Activated CD4-positive, alpha-beta T cell treated with anti-CD3 and anti-CD28 coated beads, Interleukin-10, Interleukin-2, amounts not matched to agents 100 ng/mL and 50 ng/mL, durations not matched to agents 16 hours and 8 hours (primary cell): ENCODE measurements around the gene MELTF.

Experiments
- DNase-seq: peaks from one replicate; pipeline ENCODE4 v3.0.0-alpha.2; 2020

Gene MELTF

GRCh38 chr3:197026481-197026866, 3.1 kb downstream of the MELTF start:
- DNase-seq = no peak

GRCh38 chr3:197025736-197026480, 3.7 kb downstream of the MELTF start:
- no peak for DNase-seq

- DNase-seq = no peak
Observed at GRCh38 chr3:197024881-197025735, 4.5 kb downstream of the MELTF start.

- no peak for DNase-seq
Observed at GRCh38 chr3:197023998-197024651, 5.5 kb downstream of the MELTF start.

GRCh38 chr3:197023241-197023997, 6.2 kb downstream of the MELTF start:
- no peak for DNase-seq

GRCh38 chr3:197022405-197023231, 7.0 kb downstream of the MELTF start:
- no peak for DNase-seq

- no peak for DNase-seq
Observed at GRCh38 chr3:197021729-197022404, 7.8 kb downstream of the MELTF start.

GRCh38 chr3:197021231-197021630, 8.4 kb downstream of the MELTF start:
- DNase-seq = no peak

GRCh38 chr3:197019535-197019934, 10.1 kb downstream of the MELTF start:
- DNase-seq = no peak

- no peak for DNase-seq
Observed at GRCh38 chr3:197019021-197019420, 10.6 kb downstream of the MELTF start.

- DNase-seq = no peak
Observed at GRCh38 chr3:197017003-197017402, 12.6 kb downstream of the MELTF start.

- DNase-seq = no peak
Observed at GRCh38 chr3:197015790-197016736, 13.6 kb downstream of the MELTF start.

GRCh38 chr3:197014942-197015575, 14.6 kb downstream of the MELTF start:
- no peak for DNase-seq

- DNase-seq = no peak
Observed at GRCh38 chr3:197014024-197014423, 15.6 kb downstream of the MELTF start.

GRCh38 chr3:197012540-197012883, 17.1 kb downstream of the MELTF start:
- DNase-seq = no peak

- no peak for DNase-seq
Observed at GRCh38 chr3:197011780-197012539, 17.7 kb downstream of the MELTF start.

- no peak for DNase-seq
Observed at GRCh38 chr3:197010556-197011351, 18.9 kb downstream of the MELTF start.

GRCh38 chr3:197009532-197010019, 20.0 kb downstream of the MELTF start:
- no peak for DNase-seq
